Keratinocyte (primary cell): ENCODE measurements around the gene ZNF524. TPM values are rescaled to one million over a fixed set of nuclear protein-coding genes. Genes with fewer than 3 reads are reported as not detected.

Experiments used
- DNase-seq: peaks from one replicate; pipeline ENCODE4 v3.0.0-alpha.2; 2011; ENCODE audit warnings: low read depth, missing footprints, low spot score
- FAIRE-seq: peaks from 2 replicates; lab custom pipeline; 2011; peaks lifted over from hg19 to GRCh38; lab: Jason Lieb, UNC
- H2AFZ ChIP-seq: 2 replicates; pipeline ENCODE4 v1.6.0; 2012; ENCODE audit warnings: low read length, control low read depth, inconsistent platforms; ENCODE audit not compliant: control insufficient read depth
- H3K27ac ChIP-seq: 2 replicates; pipeline ENCODE4 v1.5.1; 2011; ENCODE audit warnings: low read length; ENCODE audit not compliant: control insufficient read depth, insufficient read depth
- H3K27me3 ChIP-seq: 3 replicates; pipeline ENCODE4 v1.6.0; 2011; ENCODE audit warnings: low read length; ENCODE audit not compliant: control insufficient read depth, insufficient read depth; ENCODE audit errors: extremely low read depth
- H3K36me3 ChIP-seq, 2 experiments: 2 replicates in 1 of 2; 3 replicates in 1 of 2; pipeline ENCODE4 v1.5.1; 2011; ENCODE audit warnings: low read length in 2 of 2, mild to moderate bottlenecking in 1 of 2; ENCODE audit not compliant: control insufficient read depth in 2 of 2, insufficient read depth in 2 of 2; ENCODE audit errors: extremely low read depth in 1 of 2
- H3K4me1 ChIP-seq: 3 replicates; pipeline ENCODE4 v1.5.1; 2011; ENCODE audit warnings: low read length; ENCODE audit not compliant: control insufficient read depth, insufficient read depth; ENCODE audit errors: extremely low read depth
- H3K4me2 ChIP-seq: 3 replicates; pipeline ENCODE4 v1.6.0; 2011; ENCODE audit warnings: low read depth, low read length; ENCODE audit not compliant: control insufficient read depth, insufficient read depth; ENCODE audit errors: extremely low read depth
- H3K4me3 ChIP-seq, 3 experiments: fragments of 200-600 bp in 1 of 3; sonication (generic) in 1 of 3; 2 replicates in 2 of 3; 3 replicates in 1 of 3; pipeline ENCODE4 v1.5.1; 2011 to 2016; ENCODE audit warnings: low read length in 3 of 3, mild to moderate bottlenecking in 3 of 3, control low read depth in 2 of 3, inconsistent platforms in 1 of 3, low read depth in 1 of 3, mixed read lengths in 1 of 3, mixed run types in 1 of 3, moderate library complexity in 1 of 3; ENCODE audit not compliant: control insufficient read depth in 2 of 3, insufficient read depth in 2 of 3; ENCODE audit errors: extremely low read depth in 1 of 3
- H3K79me2 ChIP-seq: 2 replicates; pipeline ENCODE4 v1.6.0; 2012; ENCODE audit warnings: low read length; ENCODE audit not compliant: control insufficient read depth, insufficient read depth
- H3K9ac ChIP-seq: 3 replicates; pipeline ENCODE4 v1.6.0; 2011; ENCODE audit warnings: low read length; ENCODE audit not compliant: control insufficient read depth, insufficient read depth; ENCODE audit errors: extremely low read depth
- H3K9me1 ChIP-seq: 3 replicates; pipeline ENCODE4 v1.6.0; 2011; ENCODE audit warnings: low read length; ENCODE audit not compliant: control insufficient read depth, insufficient read depth; ENCODE audit errors: extremely low read depth
- H3K9me3 ChIP-seq: 2 replicates; pipeline ENCODE4 v1.5.1; 2012; ENCODE audit warnings: low read depth, low read length; ENCODE audit not compliant: control insufficient read depth
- H4K20me1 ChIP-seq: 3 replicates; pipeline ENCODE4 v1.6.0; 2011; ENCODE audit warnings: low read length; ENCODE audit not compliant: control insufficient read depth, insufficient read depth; ENCODE audit errors: extremely low read depth
- EZH2 ChIP-seq: IDR thresholded peaks from one replicate; pipeline ENCODE4 v1.6.1; 2012; ENCODE audit warnings: inconsistent platforms, mild to moderate bottlenecking, low read length, moderate library complexity
- dilution Hi-C: fragments of 300-500 bp; cut with MboI; formaldehyde crosslinking; loops from one replicate; pipeline ENCODE4 v1.7.0; 2020; ENCODE audit warnings: low sequenced_read_pairs; ENCODE audit not compliant: extremely low pct_ligation_motif_present
- polyA plus RNA-seq, 5 experiments: library from polyadenylated mRNA; depleted of rRNA in 3 of 5; stranded (reverse) in 3 of 5; stranded (forward) in 1 of 5; unstranded in 1 of 5; fragments of >200 nt; gene quantifications; 1 replicate in 1 of 5; 2 replicates in 3 of 5; 3 replicates in 1 of 5; pipeline versions ENCODE4 v1.2.1 to v1.2.3, GENCODE V29; 2011 to 2012; ENCODE audit warnings: missing spikeins in 2 of 5, low read depth in 1 of 5, low replicate concordance in 1 of 5
- TF ChIP-seq, protein P1 (sequence below), 3 experiments: IDR thresholded peaks in 1 of 3; conservative IDR thresholded peaks in 1 of 3; optimal IDR thresholded peaks in 1 of 3; 2 replicates in 2 of 3; 3 replicates in 1 of 3; pipeline versions ENCODE3 to v1.5.1; 2011; ENCODE audit warnings: low read length in 3 of 3, mild to moderate bottlenecking in 3 of 3, moderate library complexity in 2 of 3, control low read depth in 1 of 3, inconsistent platforms in 1 of 3; ENCODE audit not compliant: insufficient read depth in 2 of 3; ENCODE audit errors: extremely low read depth in 1 of 3

ZNF524 gene
- polyA plus RNA-seq, 1 donor (not counting 4 experiments of a cell fraction or from before 2014, with no cell fraction given), result 2.6 TPM

GRCh38 chr19:55643887-55644176 is 43.7 kb downstream of the ZNF524 start:
- Histone ChIP-seq H4K20me1 (no peaks in the 10 kb centered on the region), H3K27ac (peak overlapping the region; percentile 64), H3K4me2 (peak overlapping the region; percentile 90), H3K9ac (peak overlapping the region; percentile 88), H3K9me3 (no peaks in the 10 kb centered on the region), H3K4me3 (peak overlapping the region; percentile 74 to 92 (median 90)), H3K27me3 (no peaks in the 10 kb centered on the region), H3K9me1 (no peaks in the 10 kb centered on the region), H3K36me3 (peaks cover 8 to 14% of the 10 kb centered on the region in 2 experiments), H3K79me2 (peaks cover 34% of the 10 kb centered on the region), H2AFZ (no peak overlapping the region), H3K4me1 (peaks cover 41% of the 10 kb centered on the region)
- FAIRE-seq, result no peak
- TF ChIP-seq, protein P1, sequence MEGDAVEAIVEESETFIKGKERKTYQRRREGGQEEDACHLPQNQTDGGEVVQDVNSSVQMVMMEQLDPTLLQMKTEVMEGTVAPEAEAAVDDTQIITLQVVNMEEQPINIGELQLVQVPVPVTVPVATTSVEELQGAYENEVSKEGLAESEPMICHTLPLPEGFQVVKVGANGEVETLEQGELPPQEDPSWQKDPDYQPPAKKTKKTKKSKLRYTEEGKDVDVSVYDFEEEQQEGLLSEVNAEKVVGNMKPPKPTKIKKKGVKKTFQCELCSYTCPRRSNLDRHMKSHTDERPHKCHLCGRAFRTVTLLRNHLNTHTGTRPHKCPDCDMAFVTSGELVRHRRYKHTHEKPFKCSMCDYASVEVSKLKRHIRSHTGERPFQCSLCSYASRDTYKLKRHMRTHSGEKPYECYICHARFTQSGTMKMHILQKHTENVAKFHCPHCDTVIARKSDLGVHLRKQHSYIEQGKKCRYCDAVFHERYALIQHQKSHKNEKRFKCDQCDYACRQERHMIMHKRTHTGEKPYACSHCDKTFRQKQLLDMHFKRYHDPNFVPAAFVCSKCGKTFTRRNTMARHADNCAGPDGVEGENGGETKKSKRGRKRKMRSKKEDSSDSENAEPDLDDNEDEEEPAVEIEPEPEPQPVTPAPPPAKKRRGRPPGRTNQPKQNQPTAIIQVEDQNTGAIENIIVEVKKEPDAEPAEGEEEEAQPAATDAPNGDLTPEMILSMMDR (optimal IDR thresholded peaks at IDR 0.05 in 1 of 3, IDR thresholded peaks at IDR 0.05 in 1 of 3, conservative IDR thresholded peaks at IDR 0.05 in 1 of 3; ENCODE audit: extremely low read depth in 1 of 3, insufficient read depth in 2 of 3, low read length in 3 of 3), result no peak
- TF ChIP-seq EZH2, result no peak
- dilution Hi-C loops, result no loop called here
- no peak for DNase-seq

DNA sequence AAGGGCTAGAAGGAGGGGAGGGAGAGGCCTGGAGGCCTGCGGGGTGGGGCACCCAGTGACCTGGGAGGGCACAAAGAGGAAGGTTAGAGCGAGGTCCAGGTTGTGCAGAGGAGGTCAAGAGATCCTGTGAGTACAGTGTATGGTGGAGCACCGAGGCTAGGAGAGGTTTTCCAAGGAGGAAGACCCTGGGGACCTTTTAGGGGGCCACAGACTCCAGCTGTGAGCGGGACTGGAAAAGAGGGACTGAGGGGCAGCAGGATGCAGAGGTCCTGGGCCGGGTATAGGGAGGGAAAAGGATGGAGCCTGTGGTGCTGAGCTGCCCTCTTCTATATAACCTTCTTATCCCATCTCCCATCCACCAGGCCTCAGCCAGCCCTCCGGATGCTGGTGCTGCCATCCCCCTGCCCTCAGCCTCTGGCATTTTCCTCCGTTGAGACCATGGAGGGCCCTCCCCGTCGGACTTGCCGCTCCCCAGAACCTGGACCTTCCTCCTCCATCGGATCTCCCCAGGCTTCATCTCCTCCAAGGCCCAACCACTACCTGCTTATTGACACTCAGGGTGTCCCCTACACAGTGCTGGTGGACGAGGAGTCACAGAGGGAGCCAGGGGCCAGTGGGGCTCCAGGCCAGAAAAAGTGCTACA is 44.2 kb downstream of the ZNF524 start:
- H2AFZ ChIP-seq, result no peak overlapping the region
- no peaks in the 10 kb centered on the region for H3K9me1 ChIP-seq
- peaks cover 8 to 14% of the 10 kb centered on the region in 2 experiments for H3K36me3 ChIP-seq
- H4K20me1 ChIP-seq, result no peaks in the 10 kb centered on the region
- H3K4me1 ChIP-seq, result peaks cover 41% of the 10 kb centered on the region
- H3K79me2 ChIP-seq, result peaks cover 34% of the 10 kb centered on the region
- peak overlapping the region; percentile 88 for H3K9ac ChIP-seq
- peak overlapping the region; percentile 64 for H3K27ac ChIP-seq
- DNase-seq (no peak), FAIRE-seq (no peak)
- H3K4me2 ChIP-seq, result peak overlapping the region; percentile 90
- dilution Hi-C loops, result no loop called here
- H3K27me3 ChIP-seq, result no peaks in the 10 kb centered on the region
- no peaks in the 10 kb centered on the region for H3K9me3 ChIP-seq
- peak overlapping the region; percentile 74 to 92 (median 90) for H3K4me3 ChIP-seq
- no peak for TF ChIP-seq EZH2
- TF ChIP-seq, protein P1 (optimal IDR thresholded peaks at IDR 0.05 in 1 of 3, IDR thresholded peaks at IDR 0.05 in 1 of 3, conservative IDR thresholded peaks at IDR 0.05 in 1 of 3; ENCODE audit: extremely low read depth in 1 of 3, insufficient read depth in 2 of 3, low read length in 3 of 3), result no peak
